ENCODE data around the gene FANCD2. TPM values are rescaled to one million over a fixed set of nuclear protein-coding genes. Genes with fewer than 3 reads are reported as not detected.
"Not testable (repeated sequence)": the region's sequence is repeated elsewhere in the genome, so short reads cannot be mapped to it uniquely, and the experiment has no call there.

FANCD2 gene
- polyA plus RNA-seq, 1 of the 3 experiments (the other 2 are of a cell fraction): 7.3 TPM

- no peak overlapping the region for H2AFZ ChIP-seq (ENCODE audit: low read depth)
- no peaks in the 10 kb centered on the region for H3K4me1 ChIP-seq (ENCODE audit: control insufficient read depth in 1 of 2, insufficient read depth in 2 of 2, low read depth in 1 of 2, low read length in 1 of 2)
- H3K9me2 ChIP-seq: no peaks in the 10 kb centered on the region
- WGBS (ENCODE audit: low lambda C conversion rate): 96% methylated on average over 4 of the region's 4 CpGs
- DNase-seq: no peak
- TF ChIP-seq IRF3 (IDR thresholded peaks at IDR 0.05; ENCODE audit: low read depth, low read length): no peak
- TF ChIP-seq CTCF (IDR thresholded peaks at IDR 0.05): no peak
- no peak for TF ChIP-seq JUND (IDR thresholded peaks at IDR 0.05)
- TF ChIP-seq MXI1 (IDR thresholded peaks at IDR 0.05; ENCODE audit: low read depth, low read length): no peak
- no peak for TF ChIP-seq TAF1 (IDR thresholded peaks at IDR 0.05; ENCODE audit: borderline replicate concordance, low read depth, low read length)
- no peak for TF ChIP-seq SIN3A (IDR thresholded peaks at IDR 0.05; ENCODE audit: borderline replicate concordance, low read depth, low read length)
- no peak for TF ChIP-seq MEF2A (IDR thresholded peaks at IDR 0.05; ENCODE audit: borderline replicate concordance, low read depth)
- TF ChIP-seq RFX5 (IDR thresholded peaks at IDR 0.05; ENCODE audit: low read length): no peak
- no peak for TF ChIP-seq CHD2 (IDR thresholded peaks at IDR 0.05; ENCODE audit: low read length, partially characterized antibody)
- no peak overlapping the region for H3K9ac ChIP-seq
- H3K79me2 ChIP-seq (ENCODE audit: insufficient read depth): no peaks in the 10 kb centered on the region
- H3K4me2 ChIP-seq: no peak overlapping the region
- CTCF ChIA-PET: interaction anchor here (1.3 kb wide), 1 partner anchor 32 kb away, joined by 3 read pairs; no protein-coding TSS in a partner anchor
- H3F3A ChIP-seq (replicated peaks; ENCODE audit: insufficient read depth): no peaks in the 10 kb centered on the region
- H4K20me1 ChIP-seq (ENCODE audit: insufficient read depth): no peaks in the 10 kb centered on the region
- POLR2A ChIA-PET: no interaction called here
- no peak overlapping the region for H3K27ac ChIP-seq (ENCODE audit: low read depth in 2 of 2, low read length in 1 of 2)
- no peaks in the 10 kb centered on the region for H3K27me3 ChIP-seq (ENCODE audit: insufficient read depth)
- H3K36me3 ChIP-seq (replicated peaks in 1 of 2; ENCODE audit: control insufficient read depth in 1 of 2, insufficient read depth in 2 of 2, low read length in 1 of 2): peaks cover 0 to under 1% of the 10 kb centered on the region in 2 experiments
- H3K4me3 ChIP-seq (ENCODE audit: low read depth in 2 of 2, low read length in 1 of 2): no peak overlapping the region
- no peaks in the 10 kb centered on the region for H3K9me3 ChIP-seq
Measured at GRCh38 chr3:10055097-10055496, 28.9 kb downstream of the FANCD2 start.

GRCh38 chr3:10070077-10070476, 43.8 kb downstream of the FANCD2 start:
- CTCF ChIA-PET, POLR2A ChIA-PET: not testable (repeated sequence)

GRCh38 chr3:10074666-10075065, 48.4 kb downstream of the FANCD2 start:
- no peaks in the 10 kb centered on the region for H3K9me2 ChIP-seq
- no peaks in the 10 kb centered on the region for H3F3A ChIP-seq (replicated peaks; ENCODE audit: insufficient read depth)
- H3K27ac ChIP-seq (ENCODE audit: low read depth in 2 of 2, low read length in 1 of 2): no peak overlapping the region
- no peak overlapping the region for H2AFZ ChIP-seq (ENCODE audit: low read depth)
- POLR2A ChIA-PET: no interaction called here
- H3K9ac ChIP-seq: no peak overlapping the region
- H4K20me1 ChIP-seq (ENCODE audit: insufficient read depth): no peaks in the 10 kb centered on the region
- no peaks in the 10 kb centered on the region for H3K9me3 ChIP-seq
- H3K4me1 ChIP-seq (ENCODE audit: control insufficient read depth in 1 of 2, insufficient read depth in 2 of 2, low read depth in 1 of 2, low read length in 1 of 2): no peaks in the 10 kb centered on the region
- H3K4me3 ChIP-seq (ENCODE audit: low read depth in 2 of 2, low read length in 1 of 2): no peak overlapping the region
- CTCF ChIA-PET: interaction anchor here (0.6 kb wide), 1 partner anchor 89 kb away, joined by 3 read pairs; no protein-coding TSS in a partner anchor
- no peak overlapping the region for H3K4me2 ChIP-seq
- no peaks in the 10 kb centered on the region for H3K27me3 ChIP-seq (ENCODE audit: insufficient read depth)
- no peaks in the 10 kb centered on the region for H3K79me2 ChIP-seq (ENCODE audit: insufficient read depth)
- no peak for DNase-seq
- peaks cover 0 to 3% of the 10 kb centered on the region in 2 experiments for H3K36me3 ChIP-seq (replicated peaks in 1 of 2; ENCODE audit: control insufficient read depth in 1 of 2, insufficient read depth in 2 of 2, low read length in 1 of 2)
- TF ChIP-seq GATA2 (CRISPR knock-in tag; IDR thresholded peaks at IDR 0.05) (no peak), MXI1 (IDR thresholded peaks at IDR 0.05; ENCODE audit: low read depth, low read length) (no peak), SIN3A (IDR thresholded peaks at IDR 0.05; ENCODE audit: borderline replicate concordance, low read depth, low read length) (no peak), NFIC (IDR thresholded peaks at IDR 0.05; ENCODE audit: borderline replicate concordance) (no peak), FOSL2 (IDR thresholded peaks at IDR 0.05; ENCODE audit: borderline replicate concordance, low read depth) (no peak), CTCF (IDR thresholded peaks at IDR 0.05) (no peak), JUND (IDR thresholded peaks at IDR 0.05) (no peak), SMC3 (IDR thresholded peaks at IDR 0.05; ENCODE audit: low read depth, low read length) (no peak), RCOR1 (IDR thresholded peaks at IDR 0.05; ENCODE audit: low read length) (no peak), ZBTB33 (IDR thresholded peaks at IDR 0.05; ENCODE audit: borderline replicate concordance, low read depth) (no peak)

More at GRCh38 chr3:10070077-10070476, 43.8 kb downstream of the FANCD2 start:
- H3K9ac ChIP-seq; H3K4me3 ChIP-seq (ENCODE audit: low read depth in 2 of 2, low read length in 1 of 2); H2AFZ ChIP-seq (ENCODE audit: low read depth); H3K27ac ChIP-seq (ENCODE audit: low read depth in 2 of 2, low read length in 1 of 2); H3K27me3 ChIP-seq (ENCODE audit: insufficient read depth); H3K4me2 ChIP-seq; H3K79me2 ChIP-seq (ENCODE audit: insufficient read depth); H3K4me1 ChIP-seq (ENCODE audit: control insufficient read depth in 1 of 2, insufficient read depth in 2 of 2, low read depth in 1 of 2, low read length in 1 of 2); H3K9me2 ChIP-seq; H4K20me1 ChIP-seq (ENCODE audit: insufficient read depth); H3F3A ChIP-seq (replicated peaks; ENCODE audit: insufficient read depth); DNase-seq: not testable (repeated sequence)
- Histone ChIP-seq H3K36me3 (replicated peaks in 1 of 2; ENCODE audit: control insufficient read depth in 1 of 2, insufficient read depth in 2 of 2, low read length in 1 of 2) (peaks cover 10 to 32% of the 10 kb centered on the region in 2 experiments), H3K9me3 (peaks cover 11% of the 10 kb centered on the region; the same call in 1 of the 2 replicates)
- WGBS (ENCODE audit: low lambda C conversion rate): no CpG with 5 or more reads among the region's 33 CpGs
